GM18511 (cell line): Measurements from ENCODE around the gene ANKRD40.

Source experiments
- ATAC-seq: cut with Tn5 transposase; IDR thresholded peaks from one replicate; pipeline ENCODE4 v1.9.1; 2021; ENCODE audit warnings: mild to moderate bottlenecking, moderate library complexity; ENCODE audit not compliant: unreplicated experiment

The ANKRD40 gene

GRCh38 chr17:50672071-50672470, 35.6 kb downstream of the ANKRD40 start:
- no peak for ATAC-seq

GRCh38 chr17:50668838-50669581, 38.7 kb downstream of the ANKRD40 start:
- no peak for ATAC-seq

DNA sequence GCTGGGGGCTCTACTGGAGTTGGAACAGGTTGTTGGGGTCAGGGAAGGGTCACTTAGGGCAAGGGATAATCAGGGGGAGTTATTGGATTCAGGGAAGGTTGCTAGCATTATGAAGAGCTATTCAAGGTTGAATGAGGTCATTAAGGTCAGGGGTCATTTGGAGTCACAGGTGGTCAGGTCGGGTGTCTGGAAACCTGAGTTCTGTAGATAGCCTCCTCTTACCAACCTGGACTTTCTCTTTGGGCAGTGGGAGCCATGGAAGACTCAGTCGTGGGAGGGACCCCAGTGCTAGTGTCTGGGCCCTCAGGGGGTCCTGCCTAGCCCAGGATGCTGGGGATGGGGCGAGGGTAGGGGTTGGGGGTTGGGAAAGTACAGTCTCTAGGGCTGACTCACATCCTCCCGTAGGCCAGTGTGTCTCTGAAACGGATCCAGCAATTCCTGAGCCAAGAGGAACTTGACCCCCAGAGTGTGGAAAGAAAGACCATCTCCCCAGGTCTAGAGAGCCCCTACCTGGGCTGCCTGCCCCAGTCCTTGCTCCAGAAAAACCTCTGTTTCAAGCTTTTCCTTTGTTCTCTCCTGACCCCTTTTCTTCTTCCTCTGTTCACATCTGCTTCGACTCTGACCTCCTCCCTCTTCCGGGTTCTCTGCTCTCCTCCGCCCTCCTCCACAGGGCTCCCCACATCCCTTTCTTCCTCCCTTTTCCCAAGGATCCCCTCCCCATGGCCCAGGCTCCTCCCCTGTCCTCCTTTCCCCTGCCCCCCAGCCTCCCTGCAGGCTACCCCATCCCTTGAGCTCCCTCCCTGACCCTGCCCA, 39.5 kb downstream of the ANKRD40 start:
- no peak for ATAC-seq

DNA sequence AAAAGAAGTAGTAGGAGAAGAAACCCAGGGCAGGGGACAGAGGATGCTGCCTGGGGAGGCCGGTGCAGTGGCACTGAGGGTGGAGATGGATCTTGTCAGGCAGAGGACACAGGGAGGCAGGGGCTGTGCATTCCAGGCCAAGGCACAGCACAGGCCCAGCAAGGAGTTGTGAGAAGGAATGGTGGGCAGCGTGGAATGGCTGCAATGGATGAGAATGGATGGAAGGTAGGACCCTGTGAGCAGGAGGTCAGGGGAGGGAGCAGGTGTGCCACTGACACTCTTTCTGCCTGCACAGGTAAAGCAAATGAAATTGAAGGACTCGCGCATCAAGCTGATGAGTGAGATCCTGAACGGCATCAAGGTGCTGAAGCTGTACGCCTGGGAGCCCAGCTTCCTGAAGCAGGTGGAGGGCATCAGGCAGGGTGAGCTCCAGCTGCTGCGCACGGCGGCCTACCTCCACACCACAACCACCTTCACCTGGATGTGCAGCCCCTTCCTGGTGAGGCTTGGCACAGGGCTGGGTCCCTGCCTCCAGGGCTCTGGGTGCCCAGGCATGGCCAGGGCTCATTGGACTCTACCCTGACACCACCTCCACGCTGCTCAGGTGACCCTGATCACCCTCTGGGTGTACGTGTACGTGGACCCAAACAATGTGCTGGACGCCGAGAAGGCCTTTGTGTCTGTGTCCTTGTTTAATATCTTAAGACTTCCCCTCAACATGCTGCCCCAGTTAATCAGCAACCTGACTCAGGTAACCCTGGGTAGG, 40.3 kb downstream of the ANKRD40 start:
- ATAC-seq, result no peak

DNA sequence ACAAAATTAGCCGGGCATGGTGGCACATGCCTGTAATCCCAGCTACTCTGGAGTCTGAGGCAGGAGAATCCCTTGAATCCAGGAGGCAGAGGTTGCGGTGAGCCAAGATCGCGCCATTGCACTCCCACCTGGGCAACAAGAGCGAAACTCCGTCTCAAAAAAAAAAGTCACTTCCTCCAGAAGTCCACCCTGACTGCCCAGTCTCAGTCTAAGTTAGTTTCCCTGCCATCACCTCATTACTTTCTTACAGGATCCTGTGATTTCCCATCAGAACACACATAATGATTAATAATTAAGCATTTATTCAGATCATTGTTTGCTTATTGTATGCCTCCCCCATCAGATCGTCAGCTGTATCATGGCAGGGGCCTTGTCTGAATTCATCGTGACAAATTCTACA, 41.4 kb downstream of the ANKRD40 start:
- no peak for ATAC-seq

- no peak for ATAC-seq
Measured at GRCh38 chr17:50665838-50666237, 41.9 kb downstream of the ANKRD40 start.

DNA sequence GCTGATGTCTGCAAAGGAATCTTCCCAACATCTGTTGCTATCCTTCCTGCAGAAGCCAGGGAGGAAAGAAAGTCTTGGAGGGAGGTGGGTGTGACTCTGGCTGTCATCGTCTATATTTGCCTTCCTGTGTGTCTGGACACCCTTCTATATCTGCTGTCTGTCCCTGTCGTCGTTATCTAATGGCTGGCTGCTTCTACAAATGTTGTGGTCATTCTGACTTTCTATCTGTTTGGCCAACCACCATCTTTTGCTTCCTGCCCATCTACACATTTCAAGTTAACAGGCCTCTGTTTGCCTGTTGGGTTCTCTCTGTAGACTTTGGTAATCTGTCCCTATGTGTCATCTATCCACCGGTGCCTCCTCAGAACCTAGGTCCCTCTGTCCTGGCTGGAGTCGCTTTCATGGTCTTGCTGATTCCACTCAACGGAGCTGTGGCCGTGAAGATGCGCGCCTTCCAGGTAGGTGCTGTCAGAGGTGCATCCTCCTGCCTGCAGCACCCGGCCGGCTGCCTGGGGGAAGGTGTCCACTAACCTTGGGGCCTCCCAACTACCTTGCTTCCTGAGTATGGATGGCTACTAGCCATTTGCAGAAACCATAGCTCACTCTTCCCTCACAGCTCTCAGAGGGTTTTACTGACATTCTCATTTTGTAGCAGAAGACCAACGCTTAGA, 42.8 kb downstream of the ANKRD40 start:
- no peak for ATAC-seq

- ATAC-seq, result no peak
Measured at GRCh38 chr17:50663812-50664374, 43.8 kb downstream of the ANKRD40 start.

DNA sequence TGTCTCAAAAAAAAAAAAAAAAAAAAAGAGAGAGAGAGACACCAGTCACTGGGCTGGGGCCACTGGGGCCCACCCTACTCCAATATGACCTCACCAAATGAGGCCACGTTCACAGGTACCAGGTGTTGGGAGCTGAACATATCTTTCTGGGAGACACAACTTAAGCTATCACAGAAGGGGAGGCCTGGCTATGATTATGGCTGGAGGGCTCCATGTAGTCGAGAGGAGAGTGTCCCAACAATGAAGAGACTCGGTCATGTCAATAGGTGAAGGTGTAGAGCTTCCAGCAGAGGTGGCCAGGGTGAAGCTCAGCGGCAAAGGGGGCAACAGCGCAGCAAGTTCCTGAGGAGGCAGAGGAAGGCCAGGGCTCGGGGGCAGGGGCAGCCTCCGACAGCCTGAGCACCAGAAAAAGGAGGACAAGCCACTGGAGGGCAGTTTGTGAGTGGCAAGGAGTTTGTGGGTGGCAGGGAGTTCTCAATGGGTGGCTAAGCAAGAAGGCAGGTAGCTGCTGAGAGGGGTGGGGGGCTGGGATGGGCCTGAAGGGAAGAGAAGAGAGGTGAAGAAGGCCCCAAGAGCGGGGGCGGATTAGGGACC, 45.0 kb downstream of the ANKRD40 start:
- no peak for ATAC-seq

GRCh38 chr17:50661795-50662391, 45.8 kb downstream of the ANKRD40 start:
- no peak for ATAC-seq

DNA sequence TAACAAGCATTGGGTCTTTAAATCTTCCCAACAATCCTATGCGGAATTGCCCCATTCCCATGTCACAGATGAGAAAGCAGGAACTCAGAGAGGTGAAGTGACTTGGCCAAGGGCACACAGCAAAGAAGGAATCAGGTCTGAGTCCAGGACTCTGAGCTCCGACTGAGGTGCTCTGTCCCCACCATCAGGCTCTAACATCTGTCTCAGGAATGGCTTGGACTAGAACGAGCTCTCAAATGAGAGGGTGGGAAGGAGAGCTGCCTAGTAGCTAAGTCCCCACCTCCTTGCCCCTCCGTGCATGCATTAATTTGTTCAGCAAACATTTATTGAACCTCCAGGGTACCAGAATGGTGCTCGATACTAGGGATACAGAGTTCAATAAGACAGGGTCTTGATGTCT, 46.4 kb downstream of the ANKRD40 start:
- ATAC-seq, result no peak

GRCh38 chr17:50660887-50661345, 46.8 kb downstream of the ANKRD40 start:
- ATAC-seq, result no peak

DNA sequence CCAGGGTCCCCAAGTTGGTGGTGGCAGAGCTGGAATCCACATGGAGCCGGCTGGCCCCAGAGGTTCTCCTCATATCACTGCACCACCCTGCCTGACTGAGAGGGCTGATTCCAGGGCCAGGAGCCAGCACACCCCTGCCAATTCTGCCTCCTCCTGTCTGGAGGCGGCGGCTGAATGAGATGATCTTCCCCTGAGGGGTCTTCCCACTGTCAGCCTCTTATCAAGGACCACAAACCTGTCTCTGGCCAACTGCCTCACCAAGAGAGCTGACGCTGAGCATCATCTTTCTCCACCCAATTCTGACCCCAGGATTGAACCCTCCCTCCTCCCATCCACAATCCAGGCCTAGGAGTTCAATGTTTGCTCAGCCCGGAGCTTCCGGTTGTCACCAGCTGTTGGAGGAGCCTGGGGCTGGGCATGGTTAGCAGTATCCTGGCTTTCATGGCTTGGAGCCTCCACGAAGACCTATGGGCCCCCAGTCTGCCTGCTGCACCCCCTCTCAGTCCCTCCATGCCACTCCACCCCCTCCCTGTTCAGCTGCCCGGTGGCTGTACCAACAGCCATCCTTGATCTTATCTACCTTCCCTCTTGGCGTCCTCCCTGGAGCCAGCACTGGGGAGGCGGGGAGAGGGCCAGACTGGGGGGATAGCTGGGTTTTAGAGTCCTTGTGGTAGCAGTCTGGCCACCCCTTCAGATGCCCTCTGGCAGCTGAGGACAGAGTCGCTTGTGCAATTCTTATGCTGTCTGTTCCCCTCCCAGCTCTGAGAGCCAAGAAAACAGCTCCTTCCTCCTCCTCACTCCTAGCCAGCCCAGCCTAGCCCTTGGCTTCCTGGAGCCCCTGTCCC, 47.5 kb downstream of the ANKRD40 start:
- no peak for ATAC-seq

DNA sequence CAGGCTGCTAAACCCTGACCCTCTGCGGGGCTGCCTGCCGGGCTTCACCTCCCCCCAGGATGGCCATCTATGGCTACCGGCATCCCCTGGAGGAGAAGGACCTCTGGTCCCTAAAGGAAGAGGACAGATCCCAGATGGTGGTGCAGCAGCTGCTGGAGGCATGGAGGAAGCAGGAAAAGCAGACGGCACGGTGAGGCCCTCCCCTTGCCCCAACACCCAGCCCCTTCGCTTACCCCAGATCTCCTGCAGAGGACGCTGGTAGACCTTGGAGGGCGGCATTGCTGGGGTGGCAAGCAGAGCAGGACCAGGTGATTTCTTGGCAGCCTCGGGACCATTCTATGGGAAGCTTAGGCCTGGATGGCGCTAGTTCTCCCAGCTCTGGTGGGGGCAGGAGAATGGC, 48.5 kb downstream of the ANKRD40 start:
- ATAC-seq, result no peak

GRCh38 chr17:50658616-50659015, 49.1 kb downstream of the ANKRD40 start:
- no peak for ATAC-seq

DNA sequence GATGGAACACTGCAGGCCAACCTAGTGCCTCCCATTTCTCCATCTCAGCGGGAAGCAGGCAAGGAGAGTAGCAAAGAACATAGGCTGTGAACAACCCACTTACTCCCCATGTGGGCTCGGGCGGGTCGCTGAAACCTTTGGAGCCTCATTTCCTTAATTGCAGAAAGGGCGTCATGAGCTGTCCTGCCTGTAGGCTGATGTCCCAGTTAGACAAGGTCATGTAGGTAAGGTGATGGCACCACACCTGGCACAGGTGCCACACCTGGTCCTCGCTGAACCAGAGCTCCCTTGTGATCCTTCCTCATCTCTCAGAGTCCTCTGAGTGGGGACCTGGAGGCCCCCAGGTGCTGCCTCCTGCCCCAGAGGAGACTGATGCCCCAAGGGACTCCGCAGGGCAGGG, 50.1 kb downstream of the ANKRD40 start:
- ATAC-seq, result no peak

DNA sequence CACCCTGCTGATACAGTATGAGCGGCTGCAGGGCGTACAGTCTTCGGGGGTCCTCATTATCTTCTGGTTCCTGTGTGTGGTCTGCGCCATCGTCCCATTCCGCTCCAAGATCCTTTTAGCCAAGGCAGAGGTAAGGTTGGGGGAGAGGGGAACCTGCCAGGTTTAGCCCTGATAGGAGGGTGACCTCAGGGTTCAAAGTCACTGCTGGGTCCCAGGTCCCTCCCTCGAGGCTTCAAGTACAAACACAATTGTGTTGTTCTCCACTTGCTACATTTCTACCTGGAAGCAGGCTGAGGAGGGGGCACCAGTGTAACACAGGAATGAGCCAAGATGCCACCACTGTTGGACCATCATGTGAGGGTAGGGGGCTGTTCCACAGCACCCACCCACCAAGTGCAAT, 50.7 kb downstream of the ANKRD40 start:
- ATAC-seq, result no peak

GRCh38 chr17:50656509-50656908, 51.2 kb downstream of the ANKRD40 start:
- no peak for ATAC-seq

GRCh38 chr17:50653738-50654137, 54.0 kb downstream of the ANKRD40 start:
- ATAC-seq, result no peak
